K562 (cell line): Measurements from ENCODE around the gene APOM. TPM values are rescaled to one million over a fixed set of nuclear protein-coding genes. Genes with fewer than 3 reads are reported as not detected.

Experiments used
- AFF1 ChIP-seq, 2 experiments: fragments of 450-650 bp; IDR thresholded peaks; 2 replicates each; pipeline ENCODE4 v1.6.1; 2018; ENCODE audit warnings: mild to moderate bottlenecking in 2 of 2, low read depth in 1 of 2; ENCODE audit not compliant: partially characterized antibody in 2 of 2
- ASH1L ChIP-seq: fragments of 450-650 bp; IDR thresholded peaks from 2 replicates; pipeline ENCODE4 v1.6.1; 2018; ENCODE audit warnings: borderline replicate concordance, mild to moderate bottlenecking, low read depth; ENCODE audit not compliant: partially characterized antibody
- BCL6 ChIP-seq: fragments of 250-450 bp; sonication (Bioruptor Pico); IDR thresholded peaks from 2 replicates; pipeline ENCODE4 v1.4.0; 2020
- CAMTA2 ChIP-seq: fragments of 250-450 bp; sonication (Bioruptor Pico); conservative IDR thresholded peaks from 2 replicates; pipeline ENCODE4 v1.5.1; 2022
- DDX20 ChIP-seq: fragments of 450-650 bp; IDR thresholded peaks from 2 replicates; pipeline ENCODE4 v1.6.1; 2016; ENCODE audit warnings: missing genetic modification characterization, low read depth, mild to moderate bottlenecking, missing compliant biosample characterization, moderate library complexity
- DNMT1 ChIP-seq: fragments of 450-650 bp; IDR thresholded peaks from 2 replicates; pipeline ENCODE4 v1.6.1; 2016; ENCODE audit warnings: antibody characterized with exemption, mild to moderate bottlenecking
- ERF ChIP-seq: fragments of 450-650 bp; formaldehyde crosslinking; IDR thresholded peaks from 2 replicates; pipeline ENCODE4 v1.4.0; 2020; ENCODE audit warnings: mild to moderate bottlenecking, mixed read lengths
- FIP1L1 ChIP-seq: fragments of 200-400 bp; formaldehyde crosslinking; IDR thresholded peaks from 2 replicates; pipeline ENCODE4 v1.6.1; 2018; ENCODE audit warnings: mild to moderate bottlenecking, low read depth, low read length; ENCODE audit not compliant: poor library complexity, severe bottlenecking
- FOXK1 ChIP-seq: sonication (generic); formaldehyde crosslinking; IDR thresholded peaks from 2 replicates; pipeline ENCODE4 v1.8.0; 2022; ENCODE audit warnings: missing genetic modification reagents, mild to moderate bottlenecking, borderline replicate concordance
- GTF2E2 ChIP-seq: fragments of 200-800 bp; sonication (Bioruptor generic); IDR thresholded peaks from 2 replicates; pipeline ENCODE4 v1.6.1; 2016; ENCODE audit warnings: missing genetic modification characterization, missing compliant biosample characterization
- HIVEP1 ChIP-seq: fragments of 250-450 bp; sonication (Bioruptor Pico); IDR thresholded peaks from 2 replicates; pipeline ENCODE4 v1.4.0; 2020; ENCODE audit warnings: mild to moderate bottlenecking
- KLF13 ChIP-seq: fragments of 450-650 bp; IDR thresholded peaks from 2 replicates; pipeline ENCODE4 v1.6.1; 2016; ENCODE audit warnings: missing genetic modification characterization, low read depth, mild to moderate bottlenecking, missing compliant biosample characterization, moderate library complexity, borderline replicate concordance
- MEF2A ChIP-seq: IDR thresholded peaks from 2 replicates; pipeline ENCODE4 v1.6.1; 2011; ENCODE audit warnings: low read depth, mild to moderate bottlenecking, low read length, moderate library complexity; ENCODE audit not compliant: control insufficient read depth
- MLLT1 ChIP-seq, 2 experiments: fragments of 450-650 bp; IDR thresholded peaks; 2 replicates each; pipeline ENCODE4 v1.6.1; 2016
- RBM14 ChIP-seq: fragments of 200-400 bp; formaldehyde crosslinking; IDR thresholded peaks from 2 replicates; pipeline ENCODE4 v1.6.1; 2018; ENCODE audit warnings: low read depth, mild to moderate bottlenecking, low read length, moderate library complexity, borderline replicate concordance; ENCODE audit not compliant: insufficient read depth
- THRAP3 ChIP-seq: fragments of 450-650 bp; IDR thresholded peaks from 2 replicates; pipeline ENCODE4 v1.6.1; 2016; ENCODE audit warnings: mild to moderate bottlenecking, inconsistent platforms, borderline replicate concordance
- XRCC5 ChIP-seq: fragments of 200-400 bp; formaldehyde crosslinking; IDR thresholded peaks from 2 replicates; pipeline ENCODE4 v1.6.1; 2017; ENCODE audit warnings: low read depth, mild to moderate bottlenecking, low read length
- ZNF175 ChIP-seq: fragments of 200-800 bp; sonication (Bioruptor generic); IDR thresholded peaks from 2 replicates; pipeline ENCODE4 v1.6.1; 2016; ENCODE audit warnings: low read depth, mild to moderate bottlenecking, missing genetic modification characterization, missing compliant biosample characterization
- ZNF780A ChIP-seq: fragments of 250-450 bp; sonication (Bioruptor Pico); IDR thresholded peaks from 2 replicates; pipeline ENCODE4 v1.5.0; 2021; ENCODE audit warnings: mild to moderate bottlenecking
- polyA plus RNA-seq, 8 experiments: library from polyadenylated mRNA; depleted of rRNA in 4 of 8; stranded (reverse) in 5 of 8; unstranded in 3 of 8; fragments of >200 nt; fragmentation: Nextera tagmentation in 2 of 8; fragmentation: Illumina TruSeq in 1 of 8; extraction: Ambion mirVana in 2 of 8; extraction: Trizol in 1 of 8; gene quantifications; 2 replicates each; pipeline versions ENCODE4 v1.2.1 to v1.2.3, GENCODE V29; 2011 to 2014; ENCODE audit warnings: inconsistent platforms in 1 of 8, missing spikeins in 1 of 8
- total RNA-seq, 7 experiments: library from RNA; depleted of rRNA in 6 of 7; stranded (reverse); fragments of >200 nt in 6 of 7; fragmentation: Illumina TruSeq in 2 of 7; extraction: Trizol in 2 of 7; gene quantifications; 2 replicates each; pipeline versions ENCODE4 v1.2.1 to v1.2.3, GENCODE V29; 2011 to 2021; ENCODE audit warnings: low replicate concordance in 1 of 7

The APOM gene
- total and polyA plus RNA-seq, 9 of the 15 experiments (the other 6 are each of a cell fraction or from before 2014, with no cell fraction given): 5.7 to 24.3 (median 10.4) TPM

DNA sequence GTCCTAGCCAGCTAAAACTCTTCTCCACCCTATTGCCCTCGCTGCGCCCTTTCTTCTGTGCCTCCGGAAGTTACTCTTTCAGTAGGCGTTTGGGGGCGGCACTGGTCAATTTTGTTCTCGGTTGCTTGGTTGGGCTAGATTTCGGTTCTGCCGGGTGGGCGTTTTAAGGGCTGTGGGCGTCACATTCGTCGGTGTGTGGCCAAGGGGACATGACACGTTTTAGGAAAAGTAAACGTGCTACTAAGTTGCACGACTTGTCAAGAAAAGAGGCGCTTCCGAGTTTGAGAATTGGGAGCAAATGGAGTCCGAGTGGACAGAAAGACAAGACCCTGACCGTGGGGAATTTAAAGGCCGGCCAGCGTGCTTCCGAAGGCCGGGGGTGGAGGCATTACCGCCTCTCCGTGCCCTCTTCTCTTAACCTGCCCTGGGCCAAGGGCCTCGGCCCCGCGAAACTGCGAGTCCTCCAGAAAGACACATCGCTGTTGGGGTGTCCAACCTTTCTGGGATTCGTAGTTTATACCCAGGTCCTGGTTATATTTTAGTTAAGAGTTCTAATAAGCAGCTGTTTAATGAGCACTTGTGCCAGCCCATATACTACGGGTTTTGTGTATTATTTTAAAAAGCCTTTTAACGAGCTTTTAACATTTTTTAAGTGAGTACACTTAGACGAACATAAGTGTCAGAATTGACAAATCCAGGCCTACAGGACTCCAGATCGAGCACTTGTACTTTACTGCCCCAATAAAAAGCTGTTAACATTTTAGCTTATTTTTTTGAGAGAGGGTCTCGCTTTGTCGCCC is 2.6 kb upstream of the APOM start (continued):
- TF ChIP-seq AFF1 (IDR thresholded peaks at IDR 0.05; ENCODE audit: low read depth in 1 of 2, partially characterized antibody in 2 of 2) (peak; percentile 81 to 87), CAMTA2 (CRISPR knock-in tag) (peak; percentile 32; the same call in 1 of the 2 replicates), MEF2A (no peak), ZNF175 (peak; percentile 16; the same call in 1 of the 2 replicates), GTF2E2 (tag) (peak; percentile 92; the same call in 1 of the 2 replicates), ASH1L (peak; percentile 65), XRCC5 (peak; percentile 76; the same call in 1 of the 2 replicates), HIVEP1 (CRISPR knock-in tag) (no peak), MLLT1 (IDR thresholded peaks at IDR 0.05) (peak; percentile 90; a peak in 3 of 4 replicates), ZNF780A (peak; percentile 44), DDX20 (0 out of 2 replicates have a peak, but pooled peaks have one; percentile 42), THRAP3 (no peak), DNMT1 (no peak; the same call in none of the 2 replicates), RBM14 (no peak), FIP1L1 (no peak), BCL6 (no peak), FOXK1 (CRISPR knock-in tag) (peak; percentile 98), KLF13 (tag) (peak; percentile 60), ERF (peak; percentile 74)
